Astrocyte (in vitro differentiated cells and primary cell): ENCODE data around the gene GNMT. TPM values are rescaled to one million over a fixed set of nuclear protein-coding genes. Genes with fewer than 3 reads are reported as not detected.

Experiments
- DNase-seq: peaks from one replicate; pipeline ENCODE4 v3.0.0-alpha.2; 2010; ENCODE audit warnings: low read depth
- FAIRE-seq: peaks from 2 replicates; lab custom pipeline; 2011; peaks lifted over from hg19 to GRCh38; lab: Jason Lieb, UNC
- H2AFZ ChIP-seq: 2 replicates; pipeline ENCODE4 v1.6.0; 2012; ENCODE audit warnings: low read depth, low read length, inconsistent platforms
- H3K27ac ChIP-seq: 2 replicates; pipeline ENCODE4 v1.5.1; 2011; ENCODE audit warnings: low read depth, low read length, inconsistent platforms
- H3K27me3 ChIP-seq: 2 replicates; pipeline ENCODE4 v1.6.0; 2011; ENCODE audit warnings: low read length, inconsistent platforms; ENCODE audit not compliant: insufficient read depth
- H3K36me3 ChIP-seq: 2 replicates; pipeline ENCODE4 v1.5.1; 2011; ENCODE audit warnings: low read length, inconsistent platforms; ENCODE audit not compliant: insufficient read depth
- H3K4me1 ChIP-seq: 2 replicates; pipeline ENCODE4 v1.5.1; 2011; ENCODE audit warnings: low read length, inconsistent platforms; ENCODE audit not compliant: insufficient read depth
- H3K4me2 ChIP-seq: 2 replicates; pipeline ENCODE4 v1.6.0; 2012; ENCODE audit warnings: low read length, inconsistent platforms
- H3K4me3 ChIP-seq: 2 replicates; pipeline ENCODE4 v1.5.1; 2011; ENCODE audit warnings: low read depth, mild to moderate bottlenecking, low read length, inconsistent platforms; ENCODE audit not compliant: insufficient read depth
- H3K79me2 ChIP-seq: 2 replicates; pipeline ENCODE4 v1.6.0; 2012; ENCODE audit warnings: mild to moderate bottlenecking, low read length, inconsistent platforms; ENCODE audit not compliant: insufficient read depth
- H3K9ac ChIP-seq: 2 replicates; pipeline ENCODE4 v1.6.0; 2012; ENCODE audit warnings: mild to moderate bottlenecking, low read length, inconsistent platforms
- H3K9me3 ChIP-seq: 2 replicates; pipeline ENCODE4 v1.5.1; 2012; ENCODE audit warnings: low read depth, mild to moderate bottlenecking, low read length, inconsistent platforms; ENCODE audit not compliant: insufficient read depth
- H4K20me1 ChIP-seq: 2 replicates; pipeline ENCODE4 v1.6.0; 2012; ENCODE audit warnings: low read length, inconsistent platforms; ENCODE audit not compliant: insufficient read depth
- H3K27ac Mint-ChIP-seq: one replicate; pipeline ENCODE4 v1.8.0; 2021; ENCODE audit warnings: mild to moderate bottlenecking, mixed read lengths; ENCODE audit not compliant: unreplicated experiment
- H3K27me3 Mint-ChIP-seq: one replicate; pipeline ENCODE4 v1.8.0; 2021; ENCODE audit warnings: low read depth, mixed read lengths; ENCODE audit not compliant: unreplicated experiment
- H3K36me3 Mint-ChIP-seq: one replicate; pipeline ENCODE4 v1.8.0; 2021; ENCODE audit warnings: low read depth, mixed read lengths; ENCODE audit not compliant: unreplicated experiment
- H3K4me1 Mint-ChIP-seq: one replicate; pipeline ENCODE4 v1.8.0; 2021; ENCODE audit warnings: low read depth, mixed read lengths; ENCODE audit not compliant: unreplicated experiment
- H3K4me3 Mint-ChIP-seq: one replicate; pipeline ENCODE4 v1.8.0; 2021; ENCODE audit warnings: mild to moderate bottlenecking, moderate library complexity, mixed read lengths; ENCODE audit not compliant: unreplicated experiment
- H3K9me3 Mint-ChIP-seq: one replicate; pipeline ENCODE4 v1.8.0; 2021; ENCODE audit warnings: mild to moderate bottlenecking, mixed read lengths; ENCODE audit not compliant: unreplicated experiment
- CTCF ChIP-seq: IDR thresholded peaks from 2 replicates; pipeline ENCODE4 v1.5.1; 2011; ENCODE audit warnings: low read depth, mild to moderate bottlenecking, inconsistent platforms, low read length, moderate library complexity; ENCODE audit not compliant: insufficient read depth
- EZH2 ChIP-seq: IDR thresholded peaks from 2 replicates; pipeline ENCODE4 v1.6.1; 2012; ENCODE audit warnings: mild to moderate bottlenecking, low read length, inconsistent platforms; ENCODE audit not compliant: insufficient read depth
- total RNA-seq: library from RNA; stranded (reverse); gene quantifications from 2 replicates; pipeline ENCODE4 v1.2.1, GENCODE V29; 2021

The GNMT gene
- total RNA-seq, 1 donor from 2014 or later: 0.68 TPM

- H4K20me1 ChIP-seq: peaks cover 4% of the 10 kb centered on the region
- H3K27ac ChIP-seq: no peak overlapping the region
- H3K79me2 ChIP-seq: no peaks in the 10 kb centered on the region
- FAIRE-seq (no peak), DNase-seq (no peak)
- H3K4me3 ChIP-seq: no peak overlapping the region
- Mint-ChIP-seq H3K9me3 (no peaks in the 10 kb centered on the region), H3K4me1 (peaks cover 11% of the 10 kb centered on the region), H3K36me3 (peaks cover 17% of the 10 kb centered on the region), H3K27me3 (no peaks in the 10 kb centered on the region), H3K4me3 (no peak overlapping the region), H3K27ac (no peak overlapping the region)
- no peaks in the 10 kb centered on the region for H3K36me3 ChIP-seq
- no peaks in the 10 kb centered on the region for H3K27me3 ChIP-seq
- no peak overlapping the region for H3K4me2 ChIP-seq
- peaks cover 6% of the 10 kb centered on the region for H3K4me1 ChIP-seq
- no peaks in the 10 kb centered on the region for H3K9me3 ChIP-seq
- TF ChIP-seq CTCF: no peak
- no peak for TF ChIP-seq EZH2
- H3K9ac ChIP-seq: no peak overlapping the region
- H2AFZ ChIP-seq: no peak overlapping the region
Observed at GRCh38 chr6:42969934-42970333, 9.4 kb downstream of the GNMT start.

- H4K20me1 ChIP-seq: peaks cover 9% of the 10 kb centered on the region
- H3K36me3 Mint-ChIP-seq: peaks cover 15% of the 10 kb centered on the region
- no peak overlapping the region for H3K4me3 Mint-ChIP-seq
- no peak overlapping the region for H3K4me2 ChIP-seq
- peaks cover 11% of the 10 kb centered on the region for H3K4me1 Mint-ChIP-seq
- no peak overlapping the region for H2AFZ ChIP-seq
- H3K9ac ChIP-seq: no peak overlapping the region
- no peaks in the 10 kb centered on the region for H3K9me3 ChIP-seq
- H3K27me3 Mint-ChIP-seq: no peaks in the 10 kb centered on the region
- no peaks in the 10 kb centered on the region for H3K36me3 ChIP-seq
- H3K27me3 ChIP-seq: no peaks in the 10 kb centered on the region
- no peak overlapping the region for H3K27ac ChIP-seq
- H3K27ac Mint-ChIP-seq: peak overlapping the region; percentile 81
- H3K9me3 Mint-ChIP-seq: no peaks in the 10 kb centered on the region
- FAIRE-seq (no peak), DNase-seq (peak; percentile 30)
- no peak overlapping the region for H3K4me3 ChIP-seq
- peaks cover 6% of the 10 kb centered on the region for H3K4me1 ChIP-seq
- TF ChIP-seq EZH2: no peak
- TF ChIP-seq CTCF: no peak
- H3K79me2 ChIP-seq: no peaks in the 10 kb centered on the region
Observed at GRCh38 chr6:42970871-42971612, 10.5 kb downstream of the GNMT start.

- TF ChIP-seq CTCF (no peak), EZH2 (no peak)
- H3K27ac ChIP-seq: no peak overlapping the region
- no peak overlapping the region for H3K4me3 Mint-ChIP-seq
Observed at GRCh38 chr6:42971746-42972327, 11.3 kb downstream of the GNMT start.

More at GRCh38 chr6:42971746-42972327, 11.3 kb downstream of the GNMT start:
- H4K20me1 ChIP-seq: peaks cover 9% of the 10 kb centered on the region
- H3K4me3 ChIP-seq: no peak overlapping the region
- no peaks in the 10 kb centered on the region for H3K27me3 Mint-ChIP-seq
- no peak for FAIRE-seq
- no peaks in the 10 kb centered on the region for H3K36me3 ChIP-seq
- H3K4me1 ChIP-seq: peaks cover 6% of the 10 kb centered on the region
- peaks cover 12% of the 10 kb centered on the region for H3K4me1 Mint-ChIP-seq
- H3K9me3 Mint-ChIP-seq: no peaks in the 10 kb centered on the region
- no peak for DNase-seq
- peak overlapping the region; percentile 81 for H3K27ac Mint-ChIP-seq
- H3K79me2 ChIP-seq: peaks cover under 1% of the 10 kb centered on the region
- H3K27me3 ChIP-seq: no peaks in the 10 kb centered on the region
- H3K9me3 ChIP-seq: no peaks in the 10 kb centered on the region
- H3K4me2 ChIP-seq: no peak overlapping the region
- no peak overlapping the region for H2AFZ ChIP-seq
- H3K36me3 Mint-ChIP-seq: peaks cover 15% of the 10 kb centered on the region
- H3K9ac ChIP-seq: no peak overlapping the region
